ENCODE measurements around the gene FHOD1.
A peak's percentile ranks its signal among the peaks of the same experiment; 100 is the strongest.

FHOD1 gene

DNA sequence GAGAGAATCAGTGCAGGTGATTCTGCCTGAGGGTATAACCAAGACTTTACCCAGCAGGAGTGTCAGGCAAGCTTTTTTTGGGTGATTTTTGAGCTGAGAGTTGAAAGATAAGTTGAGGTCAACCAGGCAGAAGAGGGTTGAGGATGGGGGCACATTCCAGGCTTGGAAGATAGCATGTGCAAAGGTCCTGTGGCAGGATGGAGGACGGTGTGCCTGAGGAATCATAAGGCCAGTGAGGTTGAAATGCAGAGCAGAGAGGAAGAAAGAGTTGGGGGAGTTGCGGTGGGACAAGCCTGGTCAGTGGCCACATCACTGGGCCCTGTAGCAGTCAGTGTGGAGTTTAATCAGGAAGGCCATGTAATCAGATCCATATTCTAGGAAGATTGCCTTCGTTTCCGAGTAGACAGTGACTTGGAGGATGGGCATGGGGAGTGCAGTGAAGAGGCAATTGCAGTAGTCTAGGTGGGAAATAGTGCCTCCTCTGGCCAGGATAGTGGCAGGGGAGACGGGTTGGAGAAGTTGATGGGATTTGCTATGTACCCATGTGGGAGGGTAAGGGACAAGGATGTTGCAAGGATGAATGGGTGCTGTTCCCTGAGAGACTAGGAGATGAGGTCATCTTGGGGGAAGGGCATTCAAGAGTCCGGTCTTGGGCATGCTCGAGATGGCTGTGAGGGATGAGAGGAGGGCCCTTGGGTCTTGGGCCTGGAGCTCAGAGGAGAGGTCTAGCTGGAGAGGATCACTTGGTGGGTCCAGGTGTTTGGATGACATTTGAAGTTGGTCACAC, 36.0 kb upstream of the FHOD1 start:
- WGBS, result 85% methylated on average over 7 of the region's 7 CpGs
- peaks cover 13% of the 10 kb centered on the region for H3K27me3 ChIP-seq (ENCODE audit: insufficient read depth, low read length)
- no peaks in the 10 kb centered on the region for H3K36me3 ChIP-seq (ENCODE audit: insufficient read depth, low read length)
- no peaks in the 10 kb centered on the region for H3K4me1 ChIP-seq (ENCODE audit: insufficient read depth, low read length)
- no peak overlapping the region for H3K4me3 ChIP-seq (ENCODE audit: low read length)
- no peaks in the 10 kb centered on the region for H3K9me3 ChIP-seq (ENCODE audit: insufficient read depth, low read depth, low read length)
- no peak overlapping the region for H3K27ac ChIP-seq (ENCODE audit: low read depth, low read length)
- no peak overlapping the region for H3K9ac ChIP-seq (ENCODE audit: low read depth, low read length)

DNA sequence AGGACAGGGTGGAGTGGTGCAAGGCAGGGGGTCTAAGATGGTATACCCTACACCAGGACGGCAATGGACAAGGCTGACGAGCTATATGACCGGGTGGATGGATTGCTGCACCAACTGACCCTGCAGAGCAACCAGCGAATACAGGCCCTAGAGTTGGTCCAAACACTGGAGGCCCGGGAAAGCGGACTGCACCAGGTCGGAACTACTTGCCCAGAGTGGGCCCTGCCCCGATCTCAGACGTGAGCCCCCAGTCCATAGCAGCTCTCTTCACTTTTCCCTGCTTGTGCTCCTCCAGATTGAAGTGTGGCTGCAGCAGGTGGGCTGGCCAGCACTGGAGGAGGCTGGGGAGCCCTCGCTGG, 35.1 kb upstream of the FHOD1 start:
- Histone ChIP-seq H3K9ac (ENCODE audit: low read depth, low read length) (no peak overlapping the region), H3K27me3 (ENCODE audit: insufficient read depth, low read length) (peaks cover 13% of the 10 kb centered on the region), H3K36me3 (ENCODE audit: insufficient read depth, low read length) (0 out of 2 replicates have a peak, but pooled peaks cover 1% of the 10 kb centered on the region), H3K4me1 (ENCODE audit: insufficient read depth, low read length) (no peaks in the 10 kb centered on the region), H3K9me3 (ENCODE audit: insufficient read depth, low read depth, low read length) (no peaks in the 10 kb centered on the region), H3K27ac (ENCODE audit: low read depth, low read length) (no peak overlapping the region), H3K4me3 (ENCODE audit: low read length) (no peak overlapping the region)
- 92% methylated on average over 10 of the region's 10 CpGs for WGBS

DNA sequence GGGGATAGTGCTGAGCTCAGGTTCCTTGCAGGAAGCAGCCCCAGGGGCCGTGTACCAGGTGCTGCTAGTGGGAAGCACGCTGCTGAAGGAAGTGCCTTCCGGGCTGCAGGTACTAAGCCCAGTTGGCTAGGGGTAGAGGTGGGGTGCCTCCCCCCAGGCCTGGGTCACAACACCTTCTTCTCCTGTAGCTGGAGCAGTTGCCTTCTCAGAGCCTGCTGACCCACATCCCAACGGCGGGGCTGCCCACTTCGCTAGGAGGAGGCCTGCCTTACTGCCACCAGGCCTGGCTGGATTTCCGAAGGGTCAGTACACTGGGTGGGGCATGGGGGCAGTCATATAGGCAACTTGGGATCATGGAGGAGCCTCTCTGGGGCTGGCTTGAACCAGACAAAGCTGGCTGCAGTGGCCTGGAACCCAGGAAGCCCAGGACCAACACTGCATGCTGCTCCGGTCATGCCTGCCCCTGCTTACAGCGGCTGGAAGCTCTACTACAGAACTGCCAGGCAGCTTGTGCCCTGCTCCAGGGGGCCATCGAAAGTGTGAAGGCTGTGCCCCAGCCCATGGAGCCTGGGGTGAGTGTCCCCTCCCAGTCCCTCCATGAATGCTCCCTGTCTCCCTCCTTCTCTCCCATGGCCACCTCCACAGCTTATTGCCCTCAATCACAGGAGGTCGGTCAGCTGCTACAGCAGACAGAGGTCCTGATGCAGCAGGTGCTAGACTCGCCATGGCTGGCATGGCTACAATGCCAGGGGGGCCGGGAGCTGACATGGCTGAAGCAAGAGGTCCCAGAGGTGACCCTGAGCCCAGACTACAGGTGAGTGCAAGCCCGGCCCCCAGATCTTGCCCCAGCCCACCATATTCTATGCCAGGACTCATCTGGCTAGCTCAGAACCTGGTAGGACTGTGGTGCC, 34.5 kb upstream of the FHOD1 start:
- Histone ChIP-seq H3K36me3 (ENCODE audit: insufficient read depth, low read length) (0 out of 2 replicates have a peak, but pooled peaks cover 2% of the 10 kb centered on the region), H3K4me3 (ENCODE audit: low read length) (no peak overlapping the region), H3K27me3 (ENCODE audit: insufficient read depth, low read length) (peaks cover 13% of the 10 kb centered on the region), H3K27ac (ENCODE audit: low read depth, low read length) (no peak overlapping the region), H3K9ac (ENCODE audit: low read depth, low read length) (no peak overlapping the region), H3K9me3 (ENCODE audit: insufficient read depth, low read depth, low read length) (no peaks in the 10 kb centered on the region), H3K4me1 (ENCODE audit: insufficient read depth, low read length) (no peaks in the 10 kb centered on the region)
- 91% methylated on average over 14 of the region's 14 CpGs for WGBS

DNA sequence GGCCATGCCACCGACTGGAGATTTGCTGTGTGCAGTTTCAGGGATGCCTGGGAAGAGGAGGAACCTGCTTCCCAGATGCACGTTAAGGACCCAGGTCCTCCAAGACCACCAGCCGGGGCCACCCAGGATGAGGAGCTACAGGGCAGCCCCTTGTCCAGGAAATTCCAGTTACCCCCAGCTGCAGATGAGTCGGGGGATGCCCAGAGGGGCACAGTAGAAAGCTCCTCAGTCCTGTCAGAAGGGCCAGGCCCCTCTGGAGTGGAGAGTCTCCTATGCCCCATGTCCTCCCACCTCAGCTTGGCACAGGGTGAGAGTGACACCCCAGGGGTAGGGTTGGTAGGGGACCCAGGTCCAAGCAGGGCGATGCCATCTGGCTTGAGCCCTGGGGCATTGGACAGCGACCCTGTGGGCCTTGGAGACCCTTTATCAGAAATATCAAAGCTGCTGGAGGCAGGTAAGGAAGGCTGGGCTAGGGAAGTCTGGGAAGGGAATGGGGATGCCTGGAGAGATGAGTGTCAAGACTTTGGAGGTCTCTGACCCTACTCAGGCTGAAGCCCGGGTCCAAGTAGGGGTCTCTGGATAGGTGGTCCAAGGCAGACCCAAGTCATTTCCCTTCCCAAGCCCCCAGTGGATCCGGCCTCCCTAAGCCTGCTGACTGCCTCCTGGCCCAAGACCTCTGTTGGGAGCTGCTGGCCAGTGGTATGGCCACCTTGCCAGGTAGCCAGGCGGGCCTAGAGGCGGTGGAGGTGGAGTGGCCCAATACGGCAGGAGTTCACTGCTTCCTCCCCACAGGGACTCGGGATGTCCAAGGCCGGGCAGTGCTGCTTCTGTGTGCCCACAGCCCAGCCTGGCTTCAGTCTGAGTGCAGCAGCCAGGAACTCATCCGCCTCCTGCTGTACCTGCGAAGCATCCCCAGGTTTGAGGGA, 33.1 kb upstream of the FHOD1 start:
- Histone ChIP-seq H3K36me3 (ENCODE audit: insufficient read depth, low read length) (0 out of 2 replicates have a peak, but pooled peaks cover 2% of the 10 kb centered on the region), H3K9me3 (ENCODE audit: insufficient read depth, low read depth, low read length) (no peaks in the 10 kb centered on the region), H3K9ac (ENCODE audit: low read depth, low read length) (no peak overlapping the region), H3K27me3 (ENCODE audit: insufficient read depth, low read length) (peaks cover 13% of the 10 kb centered on the region), H3K27ac (ENCODE audit: low read depth, low read length) (no peak overlapping the region), H3K4me3 (ENCODE audit: low read length) (peak overlapping the region; percentile 69; the same call in 1 of the 2 replicates), H3K4me1 (ENCODE audit: insufficient read depth, low read length) (no peaks in the 10 kb centered on the region)
- WGBS, result 89% methylated on average over 15 of the region's 15 CpGs

DNA sequence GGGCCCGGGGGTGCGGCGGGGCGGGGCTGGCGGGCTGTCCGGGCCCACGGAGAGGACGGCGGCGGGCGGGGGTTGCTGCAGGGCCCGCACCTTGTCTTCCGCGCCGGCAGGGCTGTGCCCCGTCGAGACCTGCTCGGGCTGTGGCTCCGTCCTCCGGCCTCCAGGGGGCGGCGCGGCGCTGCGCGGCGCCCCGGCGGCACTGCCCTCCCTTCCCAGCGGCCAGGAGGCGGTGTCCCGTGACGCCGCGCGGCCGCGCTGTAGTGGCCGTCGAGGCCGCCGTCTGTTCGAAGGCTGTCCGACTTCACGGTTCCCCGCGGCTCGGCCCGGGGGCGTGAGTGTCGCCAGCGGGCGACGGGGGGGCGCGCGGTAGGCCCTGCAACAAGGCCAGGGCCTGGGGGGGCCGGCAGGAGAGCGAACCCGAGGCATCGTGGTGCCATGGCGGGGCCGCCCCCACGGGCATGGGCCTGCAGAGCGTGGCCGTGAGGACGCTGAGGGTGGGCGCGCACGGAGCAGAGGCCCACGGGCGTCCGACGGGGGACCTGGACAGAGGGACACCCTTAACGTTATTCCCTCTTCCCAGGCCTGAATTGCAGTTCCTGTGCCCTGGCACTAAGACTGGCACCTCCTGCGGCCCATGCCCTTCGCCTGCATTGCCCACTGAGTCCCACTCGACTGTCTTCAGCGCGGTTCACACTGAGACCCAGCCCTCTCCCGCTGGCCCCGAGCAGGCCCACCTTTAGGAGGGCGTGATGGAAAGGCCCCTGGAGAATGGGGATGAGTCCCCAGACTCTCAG, 32.2 kb upstream of the FHOD1 start, which contains the start of gene PLEKHG4:
Gene PLEKHG4 (plus strand): TSS at position 237 of the 794 bp plus-strand sequence. CDS start 513 bp downstream, at position 750.
- Histone ChIP-seq H3K9me3 (ENCODE audit: insufficient read depth, low read depth, low read length) (no peaks in the 10 kb centered on the region), H3K4me1 (ENCODE audit: insufficient read depth, low read length) (no peaks in the 10 kb centered on the region), H3K27me3 (ENCODE audit: insufficient read depth, low read length) (peaks cover 13% of the 10 kb centered on the region), H3K27ac (ENCODE audit: low read depth, low read length) (no peak within 1 kb of the TSS), H3K4me3 (ENCODE audit: low read length) (peak within 1 kb of the TSS; percentile 69), H3K9ac (ENCODE audit: low read depth, low read length) (peak within 1 kb of the TSS; percentile 47; the same call in 1 of the 2 replicates), H3K36me3 (ENCODE audit: insufficient read depth, low read length) (0 out of 2 replicates have a peak, but pooled peaks cover 2% of the 10 kb centered on the region)
- WGBS, result 32% methylated on average over 83 of the region's 83 CpGs

DNA sequence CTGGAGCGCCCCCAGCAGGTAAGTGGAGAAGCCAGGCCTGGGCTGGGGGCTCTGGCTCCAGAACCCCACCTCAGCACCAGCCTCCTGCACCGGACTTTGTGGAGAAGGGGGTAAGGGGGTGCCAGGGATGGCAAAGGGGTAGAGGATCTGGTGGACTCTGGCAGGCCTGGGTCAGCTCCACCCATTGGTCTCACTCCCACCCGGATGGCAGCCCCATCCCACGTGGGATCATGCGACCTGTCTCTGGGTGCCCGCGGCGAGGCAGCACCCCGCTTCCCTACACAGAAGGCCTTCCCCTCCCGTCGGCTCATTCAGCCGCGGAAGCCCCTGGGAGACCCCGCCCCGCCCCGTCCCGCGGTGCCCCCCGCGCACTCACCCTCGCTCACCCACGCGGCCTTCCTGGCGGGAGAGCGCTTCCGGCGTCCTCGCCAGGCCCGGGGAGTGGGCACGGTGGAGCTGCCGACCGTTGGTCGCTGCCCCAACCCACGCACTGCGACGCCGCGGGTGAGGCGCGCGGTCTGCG, 31.6 kb upstream of the FHOD1 start:
- H3K9ac ChIP-seq (ENCODE audit: low read depth, low read length), result peak overlapping the region; percentile 47; the same call in 1 of the 2 replicates
- WGBS, result 13% methylated on average over 41 of the region's 42 CpGs
- H3K4me1 ChIP-seq (ENCODE audit: insufficient read depth, low read length), result no peaks in the 10 kb centered on the region
- no peak overlapping the region for H3K27ac ChIP-seq (ENCODE audit: low read depth, low read length)
- H3K4me3 ChIP-seq (ENCODE audit: low read length), result peak overlapping the region; percentile 69
- no peaks in the 10 kb centered on the region for H3K9me3 ChIP-seq (ENCODE audit: insufficient read depth, low read depth, low read length)
- 0 out of 2 replicates have a peak, but pooled peaks cover 2% of the 10 kb centered on the region for H3K36me3 ChIP-seq (ENCODE audit: insufficient read depth, low read length)
- peaks cover 13% of the 10 kb centered on the region for H3K27me3 ChIP-seq (ENCODE audit: insufficient read depth, low read length)

DNA sequence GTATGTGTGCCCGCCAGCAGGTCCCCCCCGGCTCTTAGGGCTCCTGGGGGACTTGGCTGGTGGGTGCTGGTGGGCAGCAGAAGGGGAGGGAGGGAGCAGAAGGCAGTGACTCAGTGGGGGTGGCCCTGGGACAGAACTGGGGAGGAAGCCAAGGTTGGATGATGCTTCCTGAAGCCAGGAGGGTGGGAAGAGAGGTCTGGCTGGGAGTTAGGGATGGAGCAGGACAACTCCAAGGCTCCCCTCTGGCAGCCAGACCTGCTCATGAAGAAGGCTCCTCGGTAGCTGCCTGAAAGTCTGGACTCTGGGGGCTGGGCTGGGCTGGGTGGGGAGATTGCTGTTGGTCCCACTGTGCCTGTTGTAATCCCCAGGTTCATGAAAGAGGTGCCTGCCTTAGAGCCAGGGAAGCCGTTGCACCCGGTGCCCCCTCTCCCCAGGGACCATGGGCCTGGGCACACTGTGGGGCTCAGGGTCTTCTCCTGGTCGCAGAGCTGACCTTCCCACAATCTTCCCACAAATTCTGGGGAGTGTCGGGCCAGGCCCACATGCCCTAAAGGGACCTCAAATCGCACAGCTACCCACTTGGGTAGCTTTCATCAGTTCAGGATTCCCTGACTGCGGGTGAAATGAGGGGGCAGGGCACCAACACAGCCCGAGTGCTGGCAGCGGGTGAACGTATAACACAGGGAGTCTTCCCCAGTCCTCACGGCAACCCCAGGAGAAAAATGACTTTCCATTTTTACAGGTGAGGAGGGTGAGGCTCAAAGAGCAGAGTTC, 30.9 kb upstream of the FHOD1 start:
- no peaks in the 10 kb centered on the region for H3K4me1 ChIP-seq (ENCODE audit: insufficient read depth, low read length)
- peak overlapping the region; percentile 69 for H3K4me3 ChIP-seq (ENCODE audit: low read length)
- H3K27me3 ChIP-seq (ENCODE audit: insufficient read depth, low read length), result peaks cover 13% of the 10 kb centered on the region
- no peaks in the 10 kb centered on the region for H3K9me3 ChIP-seq (ENCODE audit: insufficient read depth, low read depth, low read length)
- no peak overlapping the region for H3K27ac ChIP-seq (ENCODE audit: low read depth, low read length)
- peak overlapping the region; percentile 47; the same call in 1 of the 2 replicates for H3K9ac ChIP-seq (ENCODE audit: low read depth, low read length)
- 0 out of 2 replicates have a peak, but pooled peaks cover 2% of the 10 kb centered on the region for H3K36me3 ChIP-seq (ENCODE audit: insufficient read depth, low read length)
- WGBS, result 84% methylated on average over 13 of the region's 13 CpGs

DNA sequence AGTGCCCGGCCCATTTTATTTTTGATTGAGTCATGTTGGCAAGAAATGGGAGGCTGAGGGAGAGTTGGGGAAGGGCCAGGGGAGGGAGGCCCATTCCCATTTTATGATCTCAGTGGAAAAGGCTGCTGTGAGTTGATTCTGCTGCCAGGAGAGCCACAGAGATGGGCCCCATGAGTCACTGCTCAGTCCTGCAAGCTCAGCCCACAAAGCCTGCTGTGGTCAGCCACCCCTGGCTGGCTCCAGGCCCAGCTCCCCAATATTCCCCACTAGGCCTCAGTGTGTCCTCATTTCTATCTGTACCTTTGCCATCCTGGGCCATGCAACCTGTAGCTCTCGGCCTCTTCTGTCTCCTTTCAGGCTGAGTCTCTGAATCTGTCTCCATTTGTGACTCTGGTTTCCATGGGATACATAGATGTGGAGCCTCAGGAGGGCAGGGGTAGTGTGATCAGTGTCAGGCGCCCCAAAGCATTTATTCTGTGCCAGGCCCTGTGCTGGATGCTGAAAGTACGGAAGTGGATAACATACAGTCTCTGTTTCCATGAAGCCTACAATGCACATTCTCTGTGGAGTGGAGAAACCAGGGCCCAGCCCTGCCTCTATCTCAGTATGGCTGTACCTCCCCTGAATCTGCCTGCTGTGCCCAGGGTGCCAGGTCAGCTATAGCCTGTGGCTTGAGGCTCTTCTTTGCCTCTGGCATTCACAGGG, 30.2 kb upstream of the FHOD1 start:
- 0 out of 2 replicates have a peak, but pooled peaks cover 2% of the 10 kb centered on the region for H3K36me3 ChIP-seq (ENCODE audit: insufficient read depth, low read length)
- H3K27me3 ChIP-seq (ENCODE audit: insufficient read depth, low read length), result peaks cover 13% of the 10 kb centered on the region
- no peak overlapping the region for H3K9ac ChIP-seq (ENCODE audit: low read depth, low read length)
- no peak overlapping the region for H3K27ac ChIP-seq (ENCODE audit: low read depth, low read length)
- WGBS, result 91% methylated on average over 4 of the region's 4 CpGs
- no peaks in the 10 kb centered on the region for H3K9me3 ChIP-seq (ENCODE audit: insufficient read depth, low read depth, low read length)
- H3K4me1 ChIP-seq (ENCODE audit: insufficient read depth, low read length), result no peaks in the 10 kb centered on the region
- no peak overlapping the region for H3K4me3 ChIP-seq (ENCODE audit: low read length)

DNA sequence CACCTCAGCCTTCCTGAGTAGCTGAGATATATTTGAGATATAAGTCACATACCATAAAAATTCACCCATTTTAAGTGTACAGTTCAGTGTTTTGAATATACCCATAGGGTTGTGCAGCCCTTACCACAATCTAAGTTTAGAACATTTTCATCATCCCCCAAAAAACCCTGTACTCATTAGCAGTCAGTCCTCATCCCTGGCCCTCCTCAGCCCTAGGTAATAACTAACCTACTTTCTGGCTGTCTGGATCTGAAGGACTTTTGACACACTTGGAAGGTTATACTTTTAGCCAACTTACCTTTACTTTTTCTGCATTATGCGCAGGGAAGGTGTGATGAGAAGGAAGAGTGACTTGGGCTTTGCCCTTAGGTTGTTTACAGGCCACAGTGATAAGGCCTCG, 28.0 kb upstream of the FHOD1 start:
- WGBS, result 86% methylated on average over 2 of the region's 2 CpGs
- Histone ChIP-seq H3K4me1 (ENCODE audit: insufficient read depth, low read length) (no peaks in the 10 kb centered on the region), H3K9me3 (ENCODE audit: insufficient read depth, low read depth, low read length) (no peaks in the 10 kb centered on the region), H3K27me3 (ENCODE audit: insufficient read depth, low read length) (peaks cover 13% of the 10 kb centered on the region), H3K36me3 (ENCODE audit: insufficient read depth, low read length) (0 out of 2 replicates have a peak, but pooled peaks cover 2% of the 10 kb centered on the region), H3K4me3 (ENCODE audit: low read length) (no peak overlapping the region), H3K9ac (ENCODE audit: low read depth, low read length) (no peak overlapping the region), H3K27ac (ENCODE audit: low read depth, low read length) (no peak overlapping the region)
